Measurements from ENCODE around the gene ZNF341.

Gene ZNF341

DNA sequence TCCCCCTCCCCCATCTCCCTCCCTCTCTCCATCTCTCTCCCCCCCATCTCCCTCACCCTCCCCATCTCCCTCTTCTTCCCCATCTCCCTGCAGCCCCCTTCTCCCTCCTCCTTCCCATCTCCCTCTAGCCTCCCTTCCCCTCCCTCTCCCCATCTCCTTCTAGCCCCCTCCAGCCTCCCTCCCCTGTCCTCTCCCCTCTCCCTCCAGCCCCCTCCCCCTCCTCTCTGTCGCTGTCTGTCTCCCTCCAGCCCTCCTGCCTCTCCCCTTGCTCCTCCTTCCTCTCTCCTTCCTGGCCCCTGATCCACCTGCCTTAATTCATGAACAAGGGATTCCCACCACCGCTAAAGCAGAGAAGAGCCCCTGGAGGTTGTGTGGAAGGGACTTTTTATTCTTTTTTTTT, 52.4 kb downstream of the ZNF341 start:
- Histone ChIP-seq H3K4me3 (ENCODE audit: low read length) (no peak overlapping the region), H2AFZ (ENCODE audit: low read length) (no peak overlapping the region), H3K4me2 (ENCODE audit: low read depth, low read length) (no peak overlapping the region), H3K27me3 (replicated peaks; ENCODE audit: insufficient read depth, low read length) (no peaks in the 10 kb centered on the region), H3K27ac (ENCODE audit: low read length) (no peak overlapping the region), H3K9me2 (replicated peaks; ENCODE audit: insufficient read depth, low read length) (no peaks in the 10 kb centered on the region), H3K9ac (ENCODE audit: low read length) (no peak overlapping the region), H3K9me3 (replicated peaks; ENCODE audit: insufficient read depth, low read length) (no peaks in the 10 kb centered on the region), H3K79me2 (ENCODE audit: low read length) (peaks cover 10% of the 10 kb centered on the region; the same call in 1 of the 2 replicates), H3K36me3 (replicated peaks; ENCODE audit: insufficient read depth, low read length) (no peaks in the 10 kb centered on the region), H4K20me1 (ENCODE audit: insufficient read depth, low read length) (no peaks in the 10 kb centered on the region), H3F3A (ENCODE audit: insufficient read depth, low read length) (peaks cover 15% of the 10 kb centered on the region), H3K4me1 (ENCODE audit: low read length) (peaks cover 35% of the 10 kb centered on the region)
- TF ChIP-seq EZH2 (optimal IDR thresholded peaks at IDR 0.05; ENCODE audit: low read depth, low read length) (no peak), EZH2phosphoT487 (IDR thresholded peaks at IDR 0.05; ENCODE audit: low read length) (no peak)
- TF ChIP-seq, protein P1, sequence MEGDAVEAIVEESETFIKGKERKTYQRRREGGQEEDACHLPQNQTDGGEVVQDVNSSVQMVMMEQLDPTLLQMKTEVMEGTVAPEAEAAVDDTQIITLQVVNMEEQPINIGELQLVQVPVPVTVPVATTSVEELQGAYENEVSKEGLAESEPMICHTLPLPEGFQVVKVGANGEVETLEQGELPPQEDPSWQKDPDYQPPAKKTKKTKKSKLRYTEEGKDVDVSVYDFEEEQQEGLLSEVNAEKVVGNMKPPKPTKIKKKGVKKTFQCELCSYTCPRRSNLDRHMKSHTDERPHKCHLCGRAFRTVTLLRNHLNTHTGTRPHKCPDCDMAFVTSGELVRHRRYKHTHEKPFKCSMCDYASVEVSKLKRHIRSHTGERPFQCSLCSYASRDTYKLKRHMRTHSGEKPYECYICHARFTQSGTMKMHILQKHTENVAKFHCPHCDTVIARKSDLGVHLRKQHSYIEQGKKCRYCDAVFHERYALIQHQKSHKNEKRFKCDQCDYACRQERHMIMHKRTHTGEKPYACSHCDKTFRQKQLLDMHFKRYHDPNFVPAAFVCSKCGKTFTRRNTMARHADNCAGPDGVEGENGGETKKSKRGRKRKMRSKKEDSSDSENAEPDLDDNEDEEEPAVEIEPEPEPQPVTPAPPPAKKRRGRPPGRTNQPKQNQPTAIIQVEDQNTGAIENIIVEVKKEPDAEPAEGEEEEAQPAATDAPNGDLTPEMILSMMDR (IDR thresholded peaks at IDR 0.05; ENCODE audit: low read length) = no peak
- no peak for DNase-seq

- peak; percentile 72 for DNase-seq
- H3K4me3 ChIP-seq (ENCODE audit: low read length) = no peak overlapping the region
- peaks cover 25% of the 10 kb centered on the region for H3K4me1 ChIP-seq (ENCODE audit: low read length)
- peak overlapping the region; percentile 39; the same call in 1 of the 2 replicates for H3K27ac ChIP-seq (ENCODE audit: low read length)
- no peaks in the 10 kb centered on the region for H3K9me3 ChIP-seq (replicated peaks; ENCODE audit: insufficient read depth, low read length)
- H3K9ac ChIP-seq (ENCODE audit: low read length) = no peak overlapping the region
- H3K9me2 ChIP-seq (replicated peaks; ENCODE audit: insufficient read depth, low read length) = no peaks in the 10 kb centered on the region
- H3K4me2 ChIP-seq (ENCODE audit: low read depth, low read length) = peak overlapping the region; percentile 44; the same call in 1 of the 2 replicates
- no peak overlapping the region for H2AFZ ChIP-seq (ENCODE audit: low read length)
- TF ChIP-seq EZH2phosphoT487 (IDR thresholded peaks at IDR 0.05; ENCODE audit: low read length) (no peak), EZH2 (optimal IDR thresholded peaks at IDR 0.05; ENCODE audit: low read depth, low read length) (no peak)
- TF ChIP-seq, protein P1 (IDR thresholded peaks at IDR 0.05; ENCODE audit: low read length) = no peak
- 0 out of 2 replicates have a peak, but pooled peaks cover 6% of the 10 kb centered on the region for H3K79me2 ChIP-seq (ENCODE audit: low read length)
- H3F3A ChIP-seq (ENCODE audit: insufficient read depth, low read length) = peaks cover 5% of the 10 kb centered on the region; the same call in 1 of the 2 replicates
- H4K20me1 ChIP-seq (ENCODE audit: insufficient read depth, low read length) = no peaks in the 10 kb centered on the region
- H3K36me3 ChIP-seq (replicated peaks; ENCODE audit: insufficient read depth, low read length) = no peaks in the 10 kb centered on the region
- no peaks in the 10 kb centered on the region for H3K27me3 ChIP-seq (replicated peaks; ENCODE audit: insufficient read depth, low read length)
Measured at GRCh38 chr20:33785503-33785902, 53.7 kb downstream of the ZNF341 start.

GRCh38 chr20:33787253-33787891, 55.6 kb downstream of the ZNF341 start:
- Histone ChIP-seq H3K9me2 (replicated peaks; ENCODE audit: insufficient read depth, low read length) (no peaks in the 10 kb centered on the region), H3K27me3 (replicated peaks; ENCODE audit: insufficient read depth, low read length) (no peaks in the 10 kb centered on the region), H3F3A (ENCODE audit: insufficient read depth, low read length) (peaks cover 3% of the 10 kb centered on the region; the same call in 1 of the 2 replicates), H3K4me1 (ENCODE audit: low read length) (peaks cover 18% of the 10 kb centered on the region), H3K9ac (ENCODE audit: low read length) (no peak overlapping the region), H2AFZ (ENCODE audit: low read length) (no peak overlapping the region), H3K9me3 (replicated peaks; ENCODE audit: insufficient read depth, low read length) (no peaks in the 10 kb centered on the region), H3K36me3 (replicated peaks; ENCODE audit: insufficient read depth, low read length) (no peaks in the 10 kb centered on the region), H3K79me2 (ENCODE audit: low read length) (0 out of 2 replicates have a peak, but pooled peaks cover 7% of the 10 kb centered on the region), H3K4me3 (ENCODE audit: low read length) (no peak overlapping the region), H3K27ac (ENCODE audit: low read length) (no peak overlapping the region), H4K20me1 (ENCODE audit: insufficient read depth, low read length) (no peaks in the 10 kb centered on the region), H3K4me2 (ENCODE audit: low read depth, low read length) (no peak overlapping the region)
- DNase-seq = no peak
- TF ChIP-seq EZH2phosphoT487 (IDR thresholded peaks at IDR 0.05; ENCODE audit: low read length) (no peak), EZH2 (optimal IDR thresholded peaks at IDR 0.05; ENCODE audit: low read depth, low read length) (no peak)
- TF ChIP-seq, protein P1 (IDR thresholded peaks at IDR 0.05; ENCODE audit: low read length) = no peak

Measured in MM.1S (cell line).